Endothelial cell of umbilical vein (primary cell): ENCODE data around the gene LCN2. TPM values are rescaled to one million over a fixed set of nuclear protein-coding genes. Genes with fewer than 3 reads are reported as not detected.

Source experiments
- BruUV-seq: library from RNA; stranded (reverse); fragments of 400-500 nt; replicated peaks from 2 replicates; lab custom pipeline; 2021; lab: Mats Ljungman, UMichigan
- CTCF ChIA-PET: fragments of 300-600, 350-600 bp; sonication (Branson Sonifier 250); formaldehyde crosslinking; loops from one replicate; lab custom pipeline; 2021; ENCODE audit warnings: antibody characterized with exemption, inconsistent platforms; lab: Charles Lee
- POLR2A ChIA-PET: fragments of 300-600, 350-600 bp; sonication (Branson Sonifier 250); formaldehyde crosslinking; loops from one replicate; lab custom pipeline; 2021; ENCODE audit warnings: antibody characterized with exemption, inconsistent platforms; lab: Charles Lee
- DNase-seq: peaks from one replicate; pipeline ENCODE4 v3.0.0-alpha.2; 2011; ENCODE audit warnings: low read depth, low spot score
- FAIRE-seq: peaks from 2 replicates; lab custom pipeline; 2011; peaks lifted over from hg19 to GRCh38; lab: Jason Lieb, UNC
- H2AFZ ChIP-seq: 2 replicates; pipeline ENCODE4 v1.6.0; 2012; ENCODE audit warnings: low read depth, low read length, control low read depth, inconsistent platforms
- H3K27ac ChIP-seq: 2 replicates; pipeline ENCODE4 v1.5.1; 2011; ENCODE audit warnings: low read depth, mild to moderate bottlenecking, control low read depth, low read length, moderate library complexity; ENCODE audit not compliant: insufficient read depth
- H3K27me3 ChIP-seq, 2 experiments: 2 replicates each; pipeline versions ENCODE4 v1.6.0 to v1.6.1; 2011; ENCODE audit warnings: low read length in 2 of 2, mixed read lengths in 1 of 2; ENCODE audit not compliant: control insufficient read depth in 2 of 2, insufficient read depth in 2 of 2
- H3K36me3 ChIP-seq, 2 experiments: 2 replicates in 1 of 2; 3 replicates in 1 of 2; pipeline ENCODE4 v1.5.1; 2011; ENCODE audit warnings: low read length in 2 of 2, mild to moderate bottlenecking in 1 of 2, moderate library complexity in 1 of 2; ENCODE audit not compliant: control insufficient read depth in 2 of 2, insufficient read depth in 2 of 2; ENCODE audit errors: extremely low read depth in 1 of 2
- H3K4me1 ChIP-seq: 3 replicates; pipeline ENCODE4 v1.5.1; 2011; ENCODE audit warnings: mild to moderate bottlenecking, low read length; ENCODE audit not compliant: control insufficient read depth, insufficient read depth; ENCODE audit errors: extremely low read depth
- H3K4me2 ChIP-seq: 2 replicates; pipeline ENCODE4 v1.6.1; 2011; ENCODE audit warnings: low read length, control low read depth, mixed read lengths; ENCODE audit not compliant: insufficient read depth
- H3K4me3 ChIP-seq, 3 experiments: fragments of 200-600 bp in 1 of 3; sonication (generic), shearing (Covaris generic) in 1 of 3; replicated peaks in 1 of 3; 2 replicates each; pipeline ENCODE4 v1.5.1; 2011 to 2016; ENCODE audit warnings: control low read depth in 3 of 3, low read length in 3 of 3, mild to moderate bottlenecking in 2 of 3, inconsistent platforms in 1 of 3, low read depth in 1 of 3, moderate library complexity in 1 of 3; ENCODE audit not compliant: insufficient read depth in 1 of 3
- H3K79me2 ChIP-seq: 2 replicates; pipeline ENCODE4 v1.6.0; 2012; ENCODE audit warnings: low read length, inconsistent platforms; ENCODE audit not compliant: control insufficient read depth, insufficient read depth
- H3K9ac ChIP-seq: replicated peaks from 2 replicates; pipeline ENCODE3; 2011; ENCODE audit warnings: low read length, control low read depth; ENCODE audit not compliant: insufficient read depth; ENCODE audit errors: extremely low read depth
- H3K9me1 ChIP-seq: replicated peaks from 3 replicates; pipeline ENCODE4 v1.6.0; 2011; ENCODE audit warnings: mild to moderate bottlenecking, low read length; ENCODE audit not compliant: control insufficient read depth, insufficient read depth; ENCODE audit errors: extremely low read depth
- H3K9me3 ChIP-seq: replicated peaks from 2 replicates; pipeline ENCODE4 v1.5.1; 2012; ENCODE audit warnings: low read length, inconsistent platforms; ENCODE audit not compliant: control insufficient read depth, insufficient read depth
- H4K20me1 ChIP-seq: replicated peaks from 2 replicates; pipeline ENCODE3; 2011; ENCODE audit warnings: mild to moderate bottlenecking, low read length; ENCODE audit not compliant: control insufficient read depth, insufficient read depth; ENCODE audit errors: extremely low read depth
- CTCF ChIP-seq, 2 donors: IDR thresholded peaks; 1 replicate in 1 of 2; 2 replicates in 1 of 2; pipeline ENCODE4 v1.5.1; 2011; ENCODE audit warnings: low read length in 2 of 2, mild to moderate bottlenecking in 2 of 2, moderate library complexity in 2 of 2, control low read depth in 1 of 2, inconsistent platforms in 1 of 2, low read depth in 1 of 2; ENCODE audit not compliant: insufficient read depth in 1 of 2; ENCODE audit errors: extremely low read depth in 1 of 2
- FOS ChIP-seq: IDR thresholded peaks from 2 replicates; pipeline ENCODE4 v1.6.1; 2011; ENCODE audit warnings: mild to moderate bottlenecking, low read length, moderate library complexity, borderline replicate concordance; ENCODE audit not compliant: insufficient read depth
- JUN ChIP-seq: IDR thresholded peaks from 2 replicates; pipeline ENCODE4 v1.6.1; 2011; ENCODE audit warnings: borderline replicate concordance, low read depth; ENCODE audit not compliant: insufficient read length, insufficient read depth
- POLR2A ChIP-seq: IDR thresholded peaks from 2 replicates; pipeline ENCODE4 v1.6.1; 2012; ENCODE audit warnings: low read depth, mild to moderate bottlenecking, control low read depth, low read length
- POLR2AphosphoS5 ChIP-seq: IDR thresholded peaks from 2 replicates; pipeline ENCODE4 v1.6.1; 2012; ENCODE audit warnings: low read depth, mild to moderate bottlenecking, control low read depth, low read length, moderate library complexity; ENCODE audit not compliant: insufficient read depth
- dilution Hi-C: fragments of 300-500 bp; cut with MboI; formaldehyde crosslinking; loops from one replicate; pipeline ENCODE4 v1.15.0; 2019; ENCODE audit warnings: low sequenced_read_pairs; ENCODE audit not compliant: extremely low pct_ligation_motif_present
- intact Hi-C: fragments of 100-400 bp; cut with micrococcal nuclease; formaldehyde crosslinking; loops from one replicate; pipeline ENCODE4 v1.10.0; 2022
- polyA plus RNA-seq, 4 experiments: library from polyadenylated mRNA; depleted of rRNA in 3 of 4; stranded (reverse) in 3 of 4; unstranded in 1 of 4; fragments of >200 nt; gene quantifications; 2 replicates each; pipeline versions ENCODE4 v1.2.1 to v1.2.3, GENCODE V29; 2011 to 2012; ENCODE audit warnings: missing spikeins in 1 of 4
- total RNA-seq: library from RNA; stranded (reverse); gene quantifications from 2 replicates; pipeline ENCODE4 v1.2.3, GENCODE V29; 2021

LCN2 gene
- total and polyA plus RNA-seq, 2 donors (not counting 3 experiments of a cell fraction or from before 2014, with no cell fraction given): not detected

GRCh38 chr9:128159784-128160602, 10.7 kb downstream of the LCN2 start, which contains the start of gene BBLN:
Gene BBLN (plus strand): TSS chr9:128160265. CDS start chr9:128160408, 143 bp downstream.
- no peaks in the 10 kb centered on the region for H3K79me2 ChIP-seq
- H3K4me2 ChIP-seq: peak within 1 kb of the TSS; percentile 63
- no peaks in the 10 kb centered on the region for H3K9me3 ChIP-seq
- no peaks in the 10 kb centered on the region for H3K27me3 ChIP-seq
- no peaks in the 10 kb centered on the region for H3K9me1 ChIP-seq
- peaks cover 4 to 25% of the 10 kb centered on the region in 2 experiments for H3K36me3 ChIP-seq
- H3K9ac ChIP-seq: peak within 1 kb of the TSS; percentile 60
- ChIA-PET POLR2A (interaction anchor here (0.6 kb wide), 1 partner anchor 90 kb away, joined by 3 read pairs; no protein-coding TSS in a partner anchor), CTCF (interaction anchor here (1.4 kb wide), 2 partner anchors 9 to 35 kb away, joined by 7 to 8 read pairs; no protein-coding TSS in a partner anchor)
- TF ChIP-seq JUN: no peak
- no peak for TF ChIP-seq FOS
- TF ChIP-seq CTCF (IDR thresholded peaks at IDR 0.05; ENCODE audit: extremely low read depth in 1 of 2, insufficient read depth in 1 of 2, low read depth in 1 of 2, low read length in 2 of 2): no peak
- peak; percentile 84 for TF ChIP-seq POLR2AphosphoS5
- peak; percentile 91 for TF ChIP-seq POLR2A
- intact Hi-C loops (loop anchor here (1.0 to 2.0 kb wide), 3 partner anchors 31 to 116 kb away; partner anchors contain the start of genes CIZ1, GOLGA2 and SWI5), dilution Hi-C loops (no loop called here)
- peak; percentile 91 for DNase-seq
- H3K4me1 ChIP-seq: peaks cover 11% of the 10 kb centered on the region
- peak within 1 kb of the TSS; percentile 35 for H3K27ac ChIP-seq
- peak within 1 kb of the TSS; percentile 78 to 86 (median 80) for H3K4me3 ChIP-seq
- BruUV-seq: no TSS peak
- H2AFZ ChIP-seq: peak within 1 kb of the TSS; percentile 89
- H4K20me1 ChIP-seq: no peaks in the 10 kb centered on the region
- peak; percentile 95 for FAIRE-seq
